Endodermal cell (in vitro differentiated cells): Measurements from ENCODE around the gene LDB1. TPM values are rescaled to one million over a fixed set of nuclear protein-coding genes. Genes with fewer than 3 reads are reported as not detected.

Experiments
- DNase-seq: peaks from one replicate; pipeline ENCODE4 v3.0.0-alpha.2; 2017
- H3K27ac ChIP-seq: 2 replicates; pipeline ENCODE4 v1.5.1; 2013; ENCODE audit warnings: mild to moderate bottlenecking, low read depth, low read length, moderate library complexity
- H3K27me3 ChIP-seq: 2 replicates; pipeline ENCODE4 v1.6.1; 2013; ENCODE audit warnings: mild to moderate bottlenecking, low read length, moderate library complexity; ENCODE audit not compliant: insufficient read depth, control insufficient read depth, poor library complexity, severe bottlenecking
- H3K36me3 ChIP-seq: 2 replicates; pipeline ENCODE4 v1.7.0; 2013; ENCODE audit warnings: mild to moderate bottlenecking, low read length, moderate library complexity; ENCODE audit not compliant: control insufficient read depth, insufficient read depth
- H3K4me1 ChIP-seq: one replicate; pipeline ENCODE4 v1.7.0; 2013; ENCODE audit warnings: low read length; ENCODE audit not compliant: control insufficient read depth, insufficient read depth
- H3K4me3 ChIP-seq: 2 replicates; pipeline ENCODE4 v1.5.1; 2013; ENCODE audit warnings: mild to moderate bottlenecking, low read length, moderate library complexity
- H3K9ac ChIP-seq: 2 replicates; pipeline ENCODE4 v1.6.1; 2013; ENCODE audit warnings: mild to moderate bottlenecking, low read length, moderate library complexity; ENCODE audit not compliant: poor library complexity, severe bottlenecking; ENCODE audit errors: extremely low read depth
- H3K9me3 ChIP-seq: 2 replicates; pipeline ENCODE4 v1.6.1; 2013; ENCODE audit warnings: mild to moderate bottlenecking, low read length, moderate library complexity; ENCODE audit not compliant: control insufficient read depth
- H3K27ac Mint-ChIP-seq: 2 replicates; pipeline ENCODE4 v1.8.0; 2020; ENCODE audit warnings: mixed read lengths
- H3K27me3 Mint-ChIP-seq: 2 replicates; pipeline ENCODE4 v1.8.0; 2021; ENCODE audit warnings: mild to moderate bottlenecking, mixed read lengths; ENCODE audit not compliant: insufficient read depth
- H3K36me3 Mint-ChIP-seq: 2 replicates; pipeline ENCODE4 v1.8.0; 2020; ENCODE audit warnings: low read depth, mixed read lengths
- H3K4me1 Mint-ChIP-seq: 2 replicates; pipeline ENCODE4 v1.8.0; 2020; ENCODE audit warnings: mixed read lengths
- H3K4me3 Mint-ChIP-seq: 2 replicates; pipeline ENCODE4 v1.8.0; 2020; ENCODE audit warnings: mild to moderate bottlenecking, moderate library complexity, mixed read lengths
- H3K9me3 Mint-ChIP-seq: 2 replicates; pipeline ENCODE4 v1.8.0; 2020; ENCODE audit warnings: mild to moderate bottlenecking, mixed read lengths
- WGBS, 2 experiments: methylation state at CpG; one replicate each; pipeline versions ENCODE4 v1.1.5 to v1.1.7; 2013; ENCODE audit warnings: missing lambda C conversion rate in 2 of 2, mixed read lengths in 1 of 2; ENCODE audit not compliant: insufficient coverage in 1 of 2, insufficient read length in 1 of 2; 5-methylcytosine and 5-hydroxymethylcytosine counted together
- total RNA-seq, 2 donors: library from RNA; stranded (reverse); fragmentation: NEBNext Ultra II Directional in 1 of 2; extraction: Animal tissue kit (Norgen Biotek cat#: 25700) in 1 of 2; gene quantifications; 2 replicates in 1 of 2; 3 replicates in 1 of 2; pipeline ENCODE4 v1.2.1, GENCODE V29; 2021
- TF ChIP-seq, protein P1 (sequence below): fragments of 200-600 bp; sonication (generic); conservative IDR thresholded peaks from 2 replicates; pipeline ENCODE4 v1.5.0; 2021; ENCODE audit warnings: antibody characterized with exemption, mild to moderate bottlenecking

Gene LDB1
- total RNA-seq, 2 donors from 2014 or later = 72.0 to 82.6 TPM

GRCh38 chr10:102151774-102152544 lies 31.8 kb upstream of the LDB1 start, which contains the start of gene NOLC1:
Gene NOLC1, plus strand, starts transcription at chr10:102152389. Its CDS starts 22 bp downstream, at chr10:102152411.
- 1 to 5% methylated on average over 39 to 59 of the region's 59 CpGs for WGBS, 2 experiments
- Mint-ChIP-seq H3K4me1 (peaks cover 13% of the 10 kb centered on the region), H3K27ac (peak within 1 kb of the TSS; percentile 99), H3K9me3 (no peaks in the 10 kb centered on the region), H3K27me3 (no peaks in the 10 kb centered on the region), H3K36me3 (peaks cover 60% of the 10 kb centered on the region), H3K4me3 (peak within 1 kb of the TSS; percentile 98)
- Histone ChIP-seq H3K9me3 (no peaks in the 10 kb centered on the region), H3K36me3 (peaks cover 55% of the 10 kb centered on the region), H3K27ac (peak within 1 kb of the TSS; percentile 94), H3K9ac (peak within 1 kb of the TSS; percentile 95), H3K4me1 (peaks cover 3% of the 10 kb centered on the region), H3K4me3 (peak within 1 kb of the TSS; percentile 98), H3K27me3 (no peaks in the 10 kb centered on the region)
- DNase-seq = peak; percentile 100
- TF ChIP-seq, protein P1, sequence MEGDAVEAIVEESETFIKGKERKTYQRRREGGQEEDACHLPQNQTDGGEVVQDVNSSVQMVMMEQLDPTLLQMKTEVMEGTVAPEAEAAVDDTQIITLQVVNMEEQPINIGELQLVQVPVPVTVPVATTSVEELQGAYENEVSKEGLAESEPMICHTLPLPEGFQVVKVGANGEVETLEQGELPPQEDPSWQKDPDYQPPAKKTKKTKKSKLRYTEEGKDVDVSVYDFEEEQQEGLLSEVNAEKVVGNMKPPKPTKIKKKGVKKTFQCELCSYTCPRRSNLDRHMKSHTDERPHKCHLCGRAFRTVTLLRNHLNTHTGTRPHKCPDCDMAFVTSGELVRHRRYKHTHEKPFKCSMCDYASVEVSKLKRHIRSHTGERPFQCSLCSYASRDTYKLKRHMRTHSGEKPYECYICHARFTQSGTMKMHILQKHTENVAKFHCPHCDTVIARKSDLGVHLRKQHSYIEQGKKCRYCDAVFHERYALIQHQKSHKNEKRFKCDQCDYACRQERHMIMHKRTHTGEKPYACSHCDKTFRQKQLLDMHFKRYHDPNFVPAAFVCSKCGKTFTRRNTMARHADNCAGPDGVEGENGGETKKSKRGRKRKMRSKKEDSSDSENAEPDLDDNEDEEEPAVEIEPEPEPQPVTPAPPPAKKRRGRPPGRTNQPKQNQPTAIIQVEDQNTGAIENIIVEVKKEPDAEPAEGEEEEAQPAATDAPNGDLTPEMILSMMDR = no peak

DNA sequence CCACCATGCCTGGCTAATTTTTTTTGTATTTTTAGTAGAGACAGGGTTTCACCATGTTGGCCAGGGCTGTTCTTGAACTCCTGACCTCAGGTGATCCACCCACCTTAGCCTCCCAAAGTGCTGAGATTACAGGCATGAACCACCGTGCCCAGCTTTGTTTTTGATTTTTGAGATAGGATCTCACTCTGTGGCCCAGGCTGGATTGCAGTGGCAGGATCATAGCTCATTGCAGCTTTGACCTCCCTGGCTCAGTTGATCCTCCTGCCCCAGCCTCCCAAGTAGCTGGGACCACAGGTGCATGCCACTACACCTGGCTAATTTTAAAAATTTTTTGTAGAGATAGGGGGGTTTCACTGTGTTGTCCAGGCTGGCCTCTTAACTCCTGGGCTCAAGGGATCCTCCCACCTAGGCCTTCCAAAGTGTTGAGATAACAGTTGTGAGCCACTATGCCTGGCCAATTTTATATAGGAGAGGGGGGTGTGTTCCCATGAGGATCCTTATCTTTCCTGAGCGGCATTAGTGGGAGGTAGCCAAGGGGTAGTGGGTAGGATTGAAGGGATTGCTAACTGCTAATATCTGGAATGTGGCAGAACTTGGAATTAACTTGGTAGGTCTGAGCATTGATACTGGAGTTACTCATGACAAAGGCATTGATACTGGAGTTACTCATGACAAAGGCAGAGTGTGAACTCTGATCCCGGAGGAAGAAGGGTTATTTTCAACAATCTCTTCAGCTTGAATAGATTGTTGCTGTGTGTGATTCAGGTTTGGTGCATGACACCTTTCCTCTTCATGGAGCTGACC lies 31.0 kb upstream of the LDB1 start:
- Mint-ChIP-seq H3K27me3 (no peaks in the 10 kb centered on the region), H3K36me3 (peaks cover 62% of the 10 kb centered on the region)
- H3K27me3 ChIP-seq = no peaks in the 10 kb centered on the region

GRCh38 chr10:102148275-102148674 lies 28.1 kb upstream of the LDB1 start:
- peaks cover 12% of the 10 kb centered on the region for H3K4me1 Mint-ChIP-seq
- no peaks in the 10 kb centered on the region for H3K9me3 Mint-ChIP-seq
- H3K36me3 Mint-ChIP-seq = peaks cover 68% of the 10 kb centered on the region
- Histone ChIP-seq H3K9ac (no peak overlapping the region), H3K27ac (no peak overlapping the region), H3K4me3 (no peak overlapping the region), H3K36me3 (peaks cover 70% of the 10 kb centered on the region), H3K9me3 (no peaks in the 10 kb centered on the region), H3K27me3 (no peaks in the 10 kb centered on the region), H3K4me1 (peaks cover 10% of the 10 kb centered on the region)
- TF ChIP-seq, protein P1 = no peak
- no peak overlapping the region for H3K27ac Mint-ChIP-seq
- 79 to 92% methylated on average over 6 to 13 of the region's 13 CpGs for WGBS, 2 experiments
- DNase-seq = no peak
- no peak overlapping the region for H3K4me3 Mint-ChIP-seq
- no peaks in the 10 kb centered on the region for H3K27me3 Mint-ChIP-seq

More for the DNA sequence above, 31.0 kb upstream of the LDB1 start:
- Histone ChIP-seq H3K27ac (peak overlapping the region; percentile 94), H3K4me3 (peak overlapping the region; percentile 70), H3K36me3 (peaks cover 56% of the 10 kb centered on the region), H3K9me3 (no peaks in the 10 kb centered on the region), H3K9ac (peak overlapping the region; percentile 33), H3K4me1 (peaks cover 3% of the 10 kb centered on the region)
- 60 to 85% methylated on average over 2 to 3 of the region's 3 CpGs for WGBS, 2 experiments
- Mint-ChIP-seq H3K9me3 (no peaks in the 10 kb centered on the region), H3K27ac (peak overlapping the region; percentile 97), H3K4me1 (peaks cover 13% of the 10 kb centered on the region), H3K4me3 (peak overlapping the region; percentile 98)
- TF ChIP-seq, protein P1 = no peak
- DNase-seq = no peak
